Endothelial cell (in vitro differentiated cells): ENCODE data around the gene POLN. TPM values are rescaled to one million over a fixed set of nuclear protein-coding genes. Genes with fewer than 3 reads are reported as not detected.

ENCODE experiments used
- DNase-seq: peaks from one replicate; pipeline ENCODE4 v3.0.0; 2021; ENCODE audit warnings: low spot score
- H3K27ac Mint-ChIP-seq: one replicate; pipeline ENCODE4 v1.8.0; 2021; ENCODE audit warnings: mixed read lengths, inconsistent platforms; ENCODE audit not compliant: unreplicated experiment
- H3K27me3 Mint-ChIP-seq: one replicate; pipeline ENCODE4 v1.8.0; 2021; ENCODE audit warnings: mild to moderate bottlenecking, moderate library complexity, mixed read lengths, inconsistent platforms; ENCODE audit not compliant: unreplicated experiment
- H3K36me3 Mint-ChIP-seq: one replicate; pipeline ENCODE4 v1.8.0; 2021; ENCODE audit warnings: mild to moderate bottlenecking, low read depth, mixed read lengths, inconsistent platforms; ENCODE audit not compliant: unreplicated experiment
- H3K4me1 Mint-ChIP-seq: one replicate; pipeline ENCODE4 v1.8.0; 2021; ENCODE audit warnings: mild to moderate bottlenecking, mixed read lengths, inconsistent platforms; ENCODE audit not compliant: unreplicated experiment
- H3K4me3 Mint-ChIP-seq: one replicate; pipeline ENCODE4 v1.8.0; 2021; ENCODE audit warnings: mild to moderate bottlenecking, mixed read lengths, inconsistent platforms; ENCODE audit not compliant: unreplicated experiment
- H3K9me3 Mint-ChIP-seq: one replicate; pipeline ENCODE4 v1.8.0; 2021; ENCODE audit warnings: mixed read lengths, inconsistent platforms; ENCODE audit not compliant: unreplicated experiment
- total RNA-seq: library from RNA; stranded (reverse); fragmentation: NEBNext Ultra II Directional; extraction: Animal tissue kit (Norgen Biotek cat#: 25700); gene quantifications from one replicate; pipeline ENCODE4 v1.2.1, GENCODE V29; 2021; ENCODE audit not compliant: unreplicated experiment
- TF ChIP-seq, protein P1 (sequence below): fragments of 200-600 bp; sonication (generic); IDR thresholded peaks from one replicate; pipeline ENCODE4 v1.5.0; 2021; ENCODE audit warnings: antibody characterized with exemption; ENCODE audit not compliant: unreplicated experiment

POLN gene
- total RNA-seq, 1 donor from 2014 or later: 2.5 TPM

GRCh38 chr4:2259541-2260343 lies 17.8 kb upstream of the POLN start:
- Mint-ChIP-seq H3K27ac (no peak overlapping the region), H3K9me3 (no peaks in the 10 kb centered on the region)
- TF ChIP-seq, protein P1, sequence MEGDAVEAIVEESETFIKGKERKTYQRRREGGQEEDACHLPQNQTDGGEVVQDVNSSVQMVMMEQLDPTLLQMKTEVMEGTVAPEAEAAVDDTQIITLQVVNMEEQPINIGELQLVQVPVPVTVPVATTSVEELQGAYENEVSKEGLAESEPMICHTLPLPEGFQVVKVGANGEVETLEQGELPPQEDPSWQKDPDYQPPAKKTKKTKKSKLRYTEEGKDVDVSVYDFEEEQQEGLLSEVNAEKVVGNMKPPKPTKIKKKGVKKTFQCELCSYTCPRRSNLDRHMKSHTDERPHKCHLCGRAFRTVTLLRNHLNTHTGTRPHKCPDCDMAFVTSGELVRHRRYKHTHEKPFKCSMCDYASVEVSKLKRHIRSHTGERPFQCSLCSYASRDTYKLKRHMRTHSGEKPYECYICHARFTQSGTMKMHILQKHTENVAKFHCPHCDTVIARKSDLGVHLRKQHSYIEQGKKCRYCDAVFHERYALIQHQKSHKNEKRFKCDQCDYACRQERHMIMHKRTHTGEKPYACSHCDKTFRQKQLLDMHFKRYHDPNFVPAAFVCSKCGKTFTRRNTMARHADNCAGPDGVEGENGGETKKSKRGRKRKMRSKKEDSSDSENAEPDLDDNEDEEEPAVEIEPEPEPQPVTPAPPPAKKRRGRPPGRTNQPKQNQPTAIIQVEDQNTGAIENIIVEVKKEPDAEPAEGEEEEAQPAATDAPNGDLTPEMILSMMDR: no peak

GRCh38 chr4:2259036-2259540 lies 17.2 kb upstream of the POLN start:
- Mint-ChIP-seq H3K4me1 (peaks cover 10% of the 10 kb centered on the region), H3K9me3 (no peaks in the 10 kb centered on the region), H3K4me3 (no peak overlapping the region), H3K36me3 (peaks cover 16% of the 10 kb centered on the region), H3K27ac (no peak overlapping the region), H3K27me3 (peaks cover 16% of the 10 kb centered on the region)
- no peak for DNase-seq
- TF ChIP-seq, protein P1: no peak

More at GRCh38 chr4:2259541-2260343, 17.8 kb upstream of the POLN start:
- Mint-ChIP-seq H3K4me3 (peak overlapping the region; percentile 74), H3K4me1 (peaks cover 5% of the 10 kb centered on the region), H3K36me3 (peaks cover 10% of the 10 kb centered on the region), H3K27me3 (peaks cover 10% of the 10 kb centered on the region)
- no peak for DNase-seq

GRCh38 chr4:2258091-2259035 lies 16.4 kb upstream of the POLN start:
- Mint-ChIP-seq H3K27me3 (peaks cover 13% of the 10 kb centered on the region), H3K4me3 (no peak overlapping the region)

DNA sequence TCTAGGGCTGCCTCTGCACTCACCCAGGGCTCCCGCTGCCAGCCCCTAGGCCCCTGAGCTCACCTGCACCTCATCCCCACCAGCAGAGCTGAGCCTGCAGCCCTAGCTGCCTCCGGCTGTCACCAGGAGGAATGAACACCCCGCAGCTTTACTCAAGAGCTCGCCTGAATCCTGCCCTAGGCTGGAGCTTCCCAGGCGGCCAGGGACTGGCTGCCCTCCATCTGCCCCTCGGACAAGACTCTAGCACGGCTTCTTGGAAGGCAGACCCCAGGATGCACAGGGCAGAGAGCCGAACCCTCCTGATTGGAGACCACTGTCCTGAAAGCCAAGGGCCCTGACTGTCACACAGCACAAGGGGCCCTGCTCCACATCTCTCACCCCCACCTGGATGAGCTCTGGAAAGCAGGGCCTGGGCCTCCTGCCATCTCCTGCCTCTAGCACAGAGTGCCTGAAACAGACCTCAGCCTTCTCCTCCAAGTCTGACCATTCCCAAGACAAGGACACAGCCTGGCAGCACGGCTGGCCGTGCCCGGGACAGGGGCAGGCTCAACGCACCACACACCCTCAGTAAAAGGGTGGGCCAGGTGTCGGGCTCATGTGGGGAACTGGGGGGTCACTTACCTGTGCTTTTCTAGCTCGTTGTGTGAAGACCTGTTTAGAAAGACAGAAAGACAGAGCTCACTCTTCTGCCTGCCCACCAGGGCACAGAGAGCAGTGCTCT lies 15.6 kb upstream of the POLN start:
- Mint-ChIP-seq H3K4me3 (peak overlapping the region; percentile 62), H3K9me3 (no peaks in the 10 kb centered on the region), H3K27ac (no peak overlapping the region), H3K36me3 (peaks cover 20% of the 10 kb centered on the region), H3K4me1 (peaks cover 12% of the 10 kb centered on the region), H3K27me3 (peaks cover 13% of the 10 kb centered on the region)
- peak; percentile 2 for DNase-seq
- TF ChIP-seq, protein P1: no peak

More at GRCh38 chr4:2258091-2259035, 16.4 kb upstream of the POLN start:
- Mint-ChIP-seq H3K9me3 (no peaks in the 10 kb centered on the region), H3K4me1 (peaks cover 12% of the 10 kb centered on the region), H3K36me3 (peaks cover 20% of the 10 kb centered on the region), H3K27ac (no peak overlapping the region)
- TF ChIP-seq, protein P1: no peak
- DNase-seq: peak; percentile 2
